Aorta (tissue), 5 donors: ENCODE measurements around the gene PLCB1. TPM values are rescaled to one million over a fixed set of nuclear protein-coding genes. Genes with fewer than 3 reads are reported as not detected.

Experiments
- ATAC-seq: fragments of 200-7000 bp; cut with Tn5 transposase; one replicate; pipeline ENCODE4 v1.9.1; 2022; ENCODE audit warnings: moderate library complexity; ENCODE audit not compliant: low FRiP score
- DNase-seq, 2 donors: peaks; one replicate each; pipeline ENCODE4 v3.0.0-alpha.2; 2020
- H3K27ac ChIP-seq, 2 donors: one replicate each; pipeline ENCODE4 v1.5.1; 2013; ENCODE audit warnings: low read length in 2 of 2, mild to moderate bottlenecking in 2 of 2, moderate library complexity in 2 of 2, control low read depth in 1 of 2, inconsistent platforms in 1 of 2, low read depth in 1 of 2
- H3K27me3 ChIP-seq, 2 donors: one replicate each; pipeline ENCODE4 v1.6.1; 2013; ENCODE audit warnings: control low read depth in 1 of 2, low read length in 1 of 2, mild to moderate bottlenecking in 1 of 2, moderate library complexity in 1 of 2; ENCODE audit not compliant: insufficient read depth in 2 of 2, control insufficient read depth in 1 of 2
- H3K36me3 ChIP-seq, 2 donors: one replicate each; pipeline ENCODE4 v1.6.1; 2013; ENCODE audit warnings: control low read depth in 1 of 2, low read length in 1 of 2, mild to moderate bottlenecking in 1 of 2; ENCODE audit not compliant: insufficient read depth in 2 of 2, control insufficient read depth in 1 of 2
- H3K4me1 ChIP-seq, 2 donors: one replicate each; pipeline ENCODE4 v1.6.1; 2013; ENCODE audit warnings: low read length in 2 of 2, control low read depth in 1 of 2, mild to moderate bottlenecking in 1 of 2, moderate library complexity in 1 of 2; ENCODE audit not compliant: insufficient read depth in 2 of 2, control insufficient read depth in 1 of 2
- H3K4me3 ChIP-seq, 2 donors: one replicate each; pipeline ENCODE4 v1.5.1; 2013; ENCODE audit warnings: low read length in 2 of 2, control low read depth in 1 of 2, mild to moderate bottlenecking in 1 of 2
- H3K9me3 ChIP-seq: one replicate; pipeline ENCODE4 v1.6.1; 2013; ENCODE audit warnings: mild to moderate bottlenecking, low read length; ENCODE audit not compliant: control insufficient read depth
- WGBS, 2 donors: extraction: QIAGEN DNeasy Blood & Tissue Kit; methylation state at CpG; one replicate each; pipeline ENCODE4 v1.1.7; 2013; 5-methylcytosine and 5-hydroxymethylcytosine counted together
- intact Hi-C, 2 donors: fragments of 100-400 bp; cut with DNase I; formaldehyde crosslinking; loops; one replicate each; pipeline versions ENCODE4 v1.14.2 to v1.15.0; 2022
- polyA plus RNA-seq, 2 donors: library from polyadenylated mRNA; stranded (reverse); fragments of 200-250 nt; gene quantifications; one replicate each; pipeline ENCODE4 v1.2.3, GENCODE V29; 2013
- total RNA-seq, 2 donors: library from RNA; stranded (reverse); fragmentation: NEBNext Ultra II Directional; extraction: Animal tissue kit (Norgen Biotek cat#: 25700); gene quantifications; one replicate each; pipeline ENCODE4 v1.2.1, GENCODE V29; 2021
- donor health status: healthy with polysubstance abuse.
- donor health status: Bipolar disorder and iron deficiency.
- donor health status: DM: no; HTN: no; CAD: no.
- donor health status: DM: no; HTN: no; CAD: no.
- donor health status: DM: yes; HTN: yes; CAD: no.

PLCB1 gene
- total and polyA plus RNA-seq, 4 donors: 1.4 to 35.0 (median 6.6) TPM

- WGBS, 2 donors: 61 to 65% methylated on average over 4 of the region's 4 CpGs
- ATAC-seq: no peak
- intact Hi-C loops: no loop called here
Observed at GRCh38 chr20:8527998-8528723, 396.1 kb downstream of the PLCB1 start.

GRCh38 chr20:8530022-8530421, 398.0 kb downstream of the PLCB1 start:
- Histone ChIP-seq H3K4me1 (no peaks in the 10 kb centered on the region), H3K27me3 (no peaks in the 10 kb centered on the region), H3K4me3 (no peak overlapping the region), H3K27ac (no peak overlapping the region), H3K9me3 (no peaks in the 10 kb centered on the region), H3K36me3 (no peaks in the 10 kb centered on the region)
- intact Hi-C loops: no loop called here
- DNase-seq: no peak
- no peak for ATAC-seq
- 86 to 93% methylated on average over 1 of the region's 1 CpG for WGBS, 2 donors

More at GRCh38 chr20:8527998-8528723, 396.1 kb downstream of the PLCB1 start:
- H3K4me3 ChIP-seq: no peak overlapping the region
- no peak overlapping the region for H3K27ac ChIP-seq
- no peaks in the 10 kb centered on the region for H3K27me3 ChIP-seq
- H3K36me3 ChIP-seq: no peaks in the 10 kb centered on the region
- H3K9me3 ChIP-seq: no peaks in the 10 kb centered on the region
- H3K4me1 ChIP-seq: no peaks in the 10 kb centered on the region
- no peak for DNase-seq

DNA sequence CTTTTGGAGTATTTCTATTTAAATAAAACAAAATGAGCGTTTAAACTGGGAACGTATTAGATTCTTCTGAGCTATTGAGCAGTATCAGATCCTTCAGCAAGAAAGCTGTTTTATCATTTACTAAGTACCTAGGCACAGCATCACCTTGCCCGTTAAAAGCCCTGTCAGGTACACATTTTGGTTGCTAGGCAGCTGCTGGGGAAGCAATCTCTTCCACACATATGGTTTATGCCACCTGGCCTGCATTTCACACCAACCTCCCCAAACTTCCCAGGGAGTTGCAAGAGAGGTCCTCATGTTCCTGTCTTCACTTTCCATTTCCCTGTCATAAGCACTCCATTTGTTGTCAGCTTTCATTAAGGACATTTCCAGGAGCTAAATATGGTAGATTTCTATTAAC, 400.1 kb downstream of the PLCB1 start:
- intact Hi-C loops: no loop called here
- no peaks in the 10 kb centered on the region for H3K36me3 ChIP-seq
- no peak overlapping the region for H3K27ac ChIP-seq
- DNase-seq (no peak), ATAC-seq (no peak)
- no peaks in the 10 kb centered on the region for H3K9me3 ChIP-seq
- H3K4me3 ChIP-seq: no peak overlapping the region
- H3K4me1 ChIP-seq: no peaks in the 10 kb centered on the region
- WGBS, 2 donors: 78 to 94% methylated on average over 3 of the region's 3 CpGs
- no peaks in the 10 kb centered on the region for H3K27me3 ChIP-seq

GRCh38 chr20:8534368-8535160, 402.5 kb downstream of the PLCB1 start:
- Histone ChIP-seq H3K9me3 (no peaks in the 10 kb centered on the region), H3K4me3 (no peak overlapping the region), H3K36me3 (no peaks in the 10 kb centered on the region), H3K27ac (no peak overlapping the region), H3K27me3 (no peaks in the 10 kb centered on the region), H3K4me1 (no peaks in the 10 kb centered on the region)
- DNase-seq (no peak), ATAC-seq (no peak)
- intact Hi-C loops: no loop called here
- WGBS, 2 donors: 22 to 24% methylated on average over 5 of the region's 5 CpGs

DNA sequence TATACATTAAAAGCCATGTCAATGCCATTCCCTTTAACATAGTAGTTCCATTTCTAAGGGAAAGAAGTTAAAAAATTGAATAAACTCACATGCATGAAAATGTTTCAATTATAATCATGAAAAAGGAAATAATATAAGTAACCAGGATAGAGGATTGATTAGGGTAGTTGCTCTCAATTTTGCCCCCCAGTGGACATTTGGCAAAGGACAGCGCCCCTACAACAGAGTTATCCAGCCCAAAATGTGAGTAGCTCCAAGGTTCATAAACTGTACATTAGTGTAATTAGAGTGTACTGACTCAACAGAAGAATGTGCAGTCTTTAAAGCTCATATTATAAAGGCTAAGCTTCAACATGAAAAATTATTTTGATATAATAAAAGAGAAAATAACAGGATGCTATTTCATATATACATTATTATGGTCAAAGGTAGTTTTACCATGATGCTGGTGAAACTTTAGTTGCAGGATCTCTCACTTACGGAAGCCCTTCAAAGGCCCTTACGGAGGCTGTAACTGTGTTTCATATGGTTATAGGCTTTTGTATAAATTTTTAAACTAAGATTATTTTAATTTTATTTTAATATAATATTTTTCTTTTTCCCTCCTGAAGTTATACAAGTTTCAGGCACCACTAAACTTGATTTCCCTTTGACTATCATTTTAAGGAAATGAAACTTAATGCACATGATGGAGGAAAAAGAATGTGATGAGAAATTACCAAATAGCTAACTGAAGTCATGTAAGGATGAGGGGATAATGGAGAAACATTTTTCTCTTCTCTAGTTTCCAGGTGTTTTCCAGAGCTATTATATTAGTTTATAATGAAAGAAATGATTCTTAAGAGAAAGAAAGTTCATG, 403.6 kb downstream of the PLCB1 start:
- Histone ChIP-seq H3K36me3 (no peaks in the 10 kb centered on the region), H3K4me1 (no peaks in the 10 kb centered on the region), H3K27me3 (no peaks in the 10 kb centered on the region), H3K9me3 (no peaks in the 10 kb centered on the region), H3K4me3 (no peak overlapping the region), H3K27ac (no peak overlapping the region)
- intact Hi-C loops: no loop called here
- ATAC-seq: no peak
- no peak for DNase-seq
- WGBS, 2 donors: 89 to 91% methylated on average over 3 of the region's 3 CpGs

DNA sequence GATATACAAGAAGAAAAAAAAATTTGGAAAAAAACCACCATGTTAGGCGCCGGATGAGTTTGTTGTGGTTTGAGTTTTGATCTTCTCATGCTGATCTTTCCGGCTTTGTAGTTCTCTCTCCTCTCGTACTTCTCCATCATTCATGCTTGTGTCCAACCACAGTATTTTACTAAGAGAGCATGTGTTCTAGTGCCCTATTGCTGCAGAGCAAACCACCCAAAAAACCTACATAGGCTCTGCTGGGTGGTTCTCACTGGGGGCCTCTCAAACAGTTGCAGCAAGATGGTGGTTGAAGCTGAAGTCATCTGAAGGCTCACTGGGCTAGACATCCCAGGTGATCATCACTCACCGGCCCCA, 404.2 kb downstream of the PLCB1 start:
- no peaks in the 10 kb centered on the region for H3K9me3 ChIP-seq
- H3K4me3 ChIP-seq: no peak overlapping the region
- intact Hi-C loops: no loop called here
- H3K27me3 ChIP-seq: no peaks in the 10 kb centered on the region
- ATAC-seq (no peak), DNase-seq (no peak)
- H3K4me1 ChIP-seq: no peaks in the 10 kb centered on the region
- H3K36me3 ChIP-seq: no peaks in the 10 kb centered on the region
- 96% methylated on average over 5 of the region's 5 CpGs for WGBS, 2 donors
- no peak overlapping the region for H3K27ac ChIP-seq

DNA sequence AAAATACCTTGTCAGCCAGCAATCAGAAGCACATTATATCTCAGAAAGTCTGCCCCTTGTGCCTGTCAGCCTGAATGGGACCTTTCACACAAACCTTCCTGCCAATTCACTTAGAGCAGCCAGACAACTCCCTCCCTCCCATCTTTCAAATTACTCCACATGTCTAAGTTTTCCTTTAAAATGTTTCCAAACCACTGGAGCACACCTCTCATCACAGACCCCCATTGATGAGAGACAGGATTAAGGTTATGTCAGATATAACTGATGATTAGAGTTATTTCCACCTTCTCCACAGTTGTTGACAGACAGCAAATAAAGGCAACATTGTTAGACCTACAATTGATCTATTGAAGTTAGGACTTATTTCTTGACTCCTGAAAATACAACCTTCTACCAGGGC, 408.4 kb downstream of the PLCB1 start:
- DNase-seq: no peak
- no peaks in the 10 kb centered on the region for H3K4me1 ChIP-seq
- ATAC-seq: no peak
- no peaks in the 10 kb centered on the region for H3K27me3 ChIP-seq
- intact Hi-C loops: no loop called here
- H3K27ac ChIP-seq: no peak overlapping the region
- no peaks in the 10 kb centered on the region for H3K9me3 ChIP-seq
- H3K36me3 ChIP-seq: no peaks in the 10 kb centered on the region
- H3K4me3 ChIP-seq: no peak overlapping the region

DNA sequence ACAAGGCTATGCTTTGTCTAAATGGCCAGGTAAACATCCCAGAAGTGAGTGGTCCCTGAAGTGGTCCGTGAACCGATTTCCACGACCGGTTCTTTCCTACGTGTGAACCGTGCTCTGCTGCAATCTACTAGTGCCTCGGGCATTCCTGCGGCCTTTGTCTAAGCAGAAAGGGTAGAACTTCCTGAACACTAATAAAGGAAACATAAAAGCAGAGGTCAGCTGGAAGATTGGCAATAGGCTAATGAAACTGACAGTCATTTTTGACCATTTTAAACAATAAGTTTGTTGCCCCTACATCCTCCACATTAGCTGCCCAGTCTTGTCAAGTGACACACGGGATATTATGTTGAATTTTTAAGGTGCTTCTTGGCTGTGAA, 410.0 kb downstream of the PLCB1 start:
- ATAC-seq (no peak), DNase-seq (no peak)
- Histone ChIP-seq H3K4me1 (no peaks in the 10 kb centered on the region), H3K27ac (no peak overlapping the region), H3K36me3 (no peaks in the 10 kb centered on the region), H3K4me3 (no peak overlapping the region), H3K27me3 (no peaks in the 10 kb centered on the region), H3K9me3 (no peaks in the 10 kb centered on the region)
- intact Hi-C loops: no loop called here
- 77 to 81% methylated on average over 9 of the region's 9 CpGs for WGBS, 2 donors
